WTC11 (cell line): ENCODE results near the gene MUC6. TPM values are rescaled to one million over a fixed set of nuclear protein-coding genes. Genes with fewer than 3 reads are reported as not detected.

Experiments used
- ATAC-seq: fragments of 200-7000 bp; cut with Tn5 transposase; 2 replicates; pipeline ENCODE4 v1.10.0; 2021; ENCODE audit warnings: mild to moderate bottlenecking, moderate library complexity
- CTCF ChIA-PET: fragments of 300-600 bp; sonication (Branson Sonifier 250); formaldehyde crosslinking; loops from one replicate; lab custom pipeline; 2021; ENCODE audit warnings: antibody characterized with exemption; lab: Charles Lee
- POLR2A ChIA-PET: fragments of 350-600 bp; sonication (Branson Sonifier 250); formaldehyde crosslinking; loops from one replicate; lab custom pipeline; 2021; ENCODE audit warnings: antibody characterized with exemption; lab: Charles Lee
- DNase-seq: peaks from one replicate; pipeline ENCODE4 v3.0.0; 2021; ENCODE audit warnings: low spot score
- H3K27ac Mint-ChIP-seq: 2 replicates; pipeline ENCODE4 v1.8.0; 2021; ENCODE audit warnings: mixed read lengths
- H3K27me3 Mint-ChIP-seq: 2 replicates; pipeline ENCODE4 v1.8.0; 2021; ENCODE audit warnings: low read depth, mild to moderate bottlenecking, moderate library complexity, mixed read lengths
- H3K36me3 Mint-ChIP-seq: 2 replicates; pipeline ENCODE4 v1.8.0; 2021; ENCODE audit warnings: mixed read lengths
- H3K4me1 Mint-ChIP-seq: 2 replicates; pipeline ENCODE4 v1.8.0; 2022; ENCODE audit warnings: mixed read lengths
- H3K4me3 Mint-ChIP-seq: 2 replicates; pipeline ENCODE4 v1.8.0; 2021; ENCODE audit warnings: mild to moderate bottlenecking, moderate library complexity, mixed read lengths
- H3K9me3 Mint-ChIP-seq: 2 replicates; pipeline ENCODE4 v1.8.0; 2021; ENCODE audit warnings: mixed read lengths
- ATF3 ChIP-seq: sonication (generic); formaldehyde crosslinking; conservative IDR thresholded peaks from 2 replicates; pipeline ENCODE4 v1.8.1; 2022; ENCODE audit warnings: mild to moderate bottlenecking, missing genetic modification reagents
- E2F5 ChIP-seq: sonication (generic); formaldehyde crosslinking; IDR thresholded peaks from 2 replicates; pipeline ENCODE4 v1.8.1; 2022; ENCODE audit warnings: mild to moderate bottlenecking, moderate library complexity, missing genetic modification reagents
- ESRRA ChIP-seq: sonication (generic); formaldehyde crosslinking; IDR thresholded peaks from 2 replicates; pipeline ENCODE4 v1.8.1; 2022; ENCODE audit warnings: mild to moderate bottlenecking, missing genetic modification reagents, borderline replicate concordance
- HMGXB4 ChIP-seq: sonication (generic); formaldehyde crosslinking; IDR thresholded peaks from 2 replicates; pipeline ENCODE4 v1.8.1; 2023; ENCODE audit warnings: mild to moderate bottlenecking, moderate library complexity, missing genetic modification reagents
- IRF1 ChIP-seq: sonication (generic); formaldehyde crosslinking; IDR thresholded peaks from 2 replicates; pipeline ENCODE4 v1.8.0; 2023; ENCODE audit warnings: missing genetic modification reagents
- PRDM15 ChIP-seq: sonication (generic); formaldehyde crosslinking; IDR thresholded peaks from 2 replicates; pipeline ENCODE4 v1.8.0; 2022; ENCODE audit warnings: missing genetic modification reagents
- SMAD4 ChIP-seq: sonication (generic); formaldehyde crosslinking; IDR thresholded peaks from 2 replicates; pipeline ENCODE4 v1.8.0; 2022; ENCODE audit warnings: mild to moderate bottlenecking, missing genetic modification reagents
- STAT6 ChIP-seq: sonication (generic); formaldehyde crosslinking; conservative IDR thresholded peaks from 2 replicates; pipeline ENCODE4 v1.8.1; 2023; ENCODE audit warnings: mild to moderate bottlenecking, low read depth, missing genetic modification reagents, moderate library complexity
- ZNF121 ChIP-seq: sonication (generic); formaldehyde crosslinking; IDR thresholded peaks from 2 replicates; pipeline ENCODE4 v1.8.0; 2023; ENCODE audit warnings: missing genetic modification reagents
- ZNF138 ChIP-seq: sonication (generic); formaldehyde crosslinking; conservative IDR thresholded peaks from 2 replicates; pipeline ENCODE4 v1.8.1; 2022; ENCODE audit warnings: mild to moderate bottlenecking, moderate library complexity, missing genetic modification reagents
- ZNF281 ChIP-seq: sonication (generic); formaldehyde crosslinking; IDR thresholded peaks from 2 replicates; pipeline ENCODE4 v1.8.0; 2023; ENCODE audit warnings: mild to moderate bottlenecking, missing genetic modification reagents
- ZNF396 ChIP-seq: fragments of 250-450 bp; sonication (Bioruptor Pico); IDR thresholded peaks from 2 replicates; pipeline ENCODE4 v1.8.0; 2021; ENCODE audit warnings: mild to moderate bottlenecking, moderate library complexity, borderline replicate concordance
- ZNF512 ChIP-seq: sonication (generic); formaldehyde crosslinking; IDR thresholded peaks from 2 replicates; pipeline ENCODE4 v1.8.1; 2022; ENCODE audit warnings: missing genetic modification reagents, borderline replicate concordance
- total RNA-seq: library from RNA; stranded (reverse); gene quantifications from 3 replicates; pipeline ENCODE4 v1.2.3, GENCODE V29; 2021

Gene MUC6
- total RNA-seq, 1 experiment from 2014 or later = 0.13 TPM

GRCh38 chr11:1043563-1044096 lies 7.1 kb upstream of the MUC6 start:
- H3K36me3 Mint-ChIP-seq = no peaks in the 10 kb centered on the region
- DNase-seq = no peak
- H3K9me3 Mint-ChIP-seq = peaks cover 6% of the 10 kb centered on the region
- ChIA-PET POLR2A (no interaction called here), CTCF (interaction anchor here (1.4 kb wide), 1 partner anchor 145 kb away, joined by 7 read pairs; no protein-coding TSS in a partner anchor)
- H3K4me1 Mint-ChIP-seq = no peaks in the 10 kb centered on the region
- no peak overlapping the region for H3K27ac Mint-ChIP-seq
- no peak for TF ChIP-seq STAT6 (CRISPR knock-in tag)
- no peak for TF ChIP-seq ZNF396 (CRISPR knock-in tag)
- no peak overlapping the region for H3K4me3 Mint-ChIP-seq
- no peak for ATAC-seq
- H3K27me3 Mint-ChIP-seq = peaks cover 3% of the 10 kb centered on the region; the same call in 1 of the 2 replicates

GRCh38 chr11:1042626-1043562 lies 6.4 kb upstream of the MUC6 start:
- DNase-seq = no peak
- ATAC-seq = no peak
- no peak overlapping the region for H3K4me3 Mint-ChIP-seq
- peaks cover 6% of the 10 kb centered on the region for H3K9me3 Mint-ChIP-seq
- H3K27ac Mint-ChIP-seq = no peak overlapping the region
- ChIA-PET POLR2A (no interaction called here), CTCF (interaction anchor here (0.6 to 1.4 kb wide), 5 partner anchors 8 to 194 kb away, joined by 3 to 8 read pairs (median 6); no protein-coding TSS in a partner anchor)
- H3K4me1 Mint-ChIP-seq = no peaks in the 10 kb centered on the region
- H3K27me3 Mint-ChIP-seq = peaks cover 3% of the 10 kb centered on the region; the same call in 1 of the 2 replicates
- no peaks in the 10 kb centered on the region for H3K36me3 Mint-ChIP-seq
- no peak for TF ChIP-seq E2F5 (CRISPR knock-in tag)
- no peak for TF ChIP-seq ZNF281 (CRISPR knock-in tag)
- no peak for TF ChIP-seq PRDM15 (CRISPR knock-in tag)
- TF ChIP-seq HMGXB4 (CRISPR knock-in tag) = no peak
- no peak for TF ChIP-seq ZNF138 (CRISPR knock-in tag)
- no peak for TF ChIP-seq ZNF396 (CRISPR knock-in tag)
- no peak for TF ChIP-seq SMAD4 (CRISPR knock-in tag)
- no peak for TF ChIP-seq ESRRA
- no peak for TF ChIP-seq ZNF121
- TF ChIP-seq ZNF512 (CRISPR knock-in tag) = no peak
- TF ChIP-seq ATF3 (CRISPR knock-in tag) = no peak
- TF ChIP-seq IRF1 (CRISPR knock-in tag) = no peak
